Skeletal muscle satellite cell (primary cell): ENCODE data around the gene COL25A1.

Experiments
- H3K27me3 ChIP-seq: 2 replicates; pipeline ENCODE4 v1.7.0; 2013; ENCODE audit warnings: low read length; ENCODE audit not compliant: control insufficient read depth, insufficient read depth
- H3K36me3 ChIP-seq: 2 replicates; pipeline ENCODE4 v1.7.0; 2013; ENCODE audit warnings: mild to moderate bottlenecking, control low read depth, low read length; ENCODE audit not compliant: insufficient read depth
- H3K4me1 ChIP-seq: 2 replicates; pipeline ENCODE4 v1.7.0; 2013; ENCODE audit warnings: low read length; ENCODE audit not compliant: control insufficient read depth, insufficient read depth
- H3K4me2 ChIP-seq: 2 replicates; pipeline ENCODE4 v1.7.0; 2013; ENCODE audit warnings: mild to moderate bottlenecking, low read length
- H3K4me3 ChIP-seq: 2 replicates; pipeline ENCODE4 v1.7.0; 2013; ENCODE audit warnings: low read length
- H3K9ac ChIP-seq: 2 replicates; pipeline ENCODE4 v1.7.0; 2013; ENCODE audit warnings: mild to moderate bottlenecking, low read depth, low read length, moderate library complexity
- H3K9me3 ChIP-seq: replicated peaks from 2 replicates; pipeline ENCODE4 v1.7.0; 2013; ENCODE audit warnings: mild to moderate bottlenecking, control low read depth, low read length

Gene COL25A1

GRCh38 chr4:108965472-108966076 is 336.9 kb downstream of the COL25A1 start:
- H3K27me3 ChIP-seq = no peaks in the 10 kb centered on the region
- no peak overlapping the region for H3K4me2 ChIP-seq
- no peak overlapping the region for H3K4me3 ChIP-seq
- no peak overlapping the region for H3K9ac ChIP-seq
- H3K36me3 ChIP-seq = no peaks in the 10 kb centered on the region
- H3K9me3 ChIP-seq = no peaks in the 10 kb centered on the region
- no peaks in the 10 kb centered on the region for H3K4me1 ChIP-seq

GRCh38 chr4:108965016-108965415 is 337.4 kb downstream of the COL25A1 start:
- H3K4me2 ChIP-seq = no peak overlapping the region
- peaks cover 1% of the 10 kb centered on the region for H3K4me1 ChIP-seq

GRCh38 chr4:108963910-108964309 is 338.5 kb downstream of the COL25A1 start:
- Histone ChIP-seq H3K27me3 (no peaks in the 10 kb centered on the region), H3K36me3 (no peaks in the 10 kb centered on the region), H3K4me2 (no peak overlapping the region), H3K9ac (no peak overlapping the region), H3K4me3 (no peak overlapping the region), H3K4me1 (peaks cover 10% of the 10 kb centered on the region), H3K9me3 (no peaks in the 10 kb centered on the region)

More at GRCh38 chr4:108965016-108965415, 337.4 kb downstream of the COL25A1 start:
- no peaks in the 10 kb centered on the region for H3K36me3 ChIP-seq
- no peak overlapping the region for H3K9ac ChIP-seq
- H3K27me3 ChIP-seq = no peaks in the 10 kb centered on the region
- H3K4me3 ChIP-seq = no peak overlapping the region
- no peaks in the 10 kb centered on the region for H3K9me3 ChIP-seq

- Histone ChIP-seq H3K9me3 (no peaks in the 10 kb centered on the region), H3K4me3 (no peak overlapping the region), H3K4me2 (no peak overlapping the region), H3K9ac (no peak overlapping the region), H3K27me3 (no peaks in the 10 kb centered on the region), H3K4me1 (peaks cover 10% of the 10 kb centered on the region), H3K36me3 (no peaks in the 10 kb centered on the region)
Observed at GRCh38 chr4:108959491-108959890, 343.0 kb downstream of the COL25A1 start.

GRCh38 chr4:108954880-108955279 is 347.6 kb downstream of the COL25A1 start:
- Histone ChIP-seq H3K4me2 (no peak overlapping the region), H3K36me3 (no peaks in the 10 kb centered on the region), H3K4me3 (no peak overlapping the region), H3K9ac (no peak overlapping the region), H3K9me3 (no peaks in the 10 kb centered on the region), H3K4me1 (peaks cover 12% of the 10 kb centered on the region), H3K27me3 (no peaks in the 10 kb centered on the region)

GRCh38 chr4:108953941-108954340 is 348.5 kb downstream of the COL25A1 start:
- no peak overlapping the region for H3K4me2 ChIP-seq
- no peaks in the 10 kb centered on the region for H3K36me3 ChIP-seq
- H3K27me3 ChIP-seq = no peaks in the 10 kb centered on the region
- H3K4me3 ChIP-seq = no peak overlapping the region
- no peaks in the 10 kb centered on the region for H3K9me3 ChIP-seq
- H3K4me1 ChIP-seq = peaks cover 5% of the 10 kb centered on the region
- H3K9ac ChIP-seq = no peak overlapping the region

- H3K9ac ChIP-seq = no peak overlapping the region
- H3K9me3 ChIP-seq = no peaks in the 10 kb centered on the region
- no peak overlapping the region for H3K4me2 ChIP-seq
- H3K4me1 ChIP-seq = peaks cover 4% of the 10 kb centered on the region
- no peak overlapping the region for H3K4me3 ChIP-seq
- H3K36me3 ChIP-seq = no peaks in the 10 kb centered on the region
- H3K27me3 ChIP-seq = no peaks in the 10 kb centered on the region
Observed at GRCh38 chr4:108950158-108950915, 352.1 kb downstream of the COL25A1 start.

GRCh38 chr4:108947526-108947925 is 354.9 kb downstream of the COL25A1 start:
- H3K4me2 ChIP-seq = no peak overlapping the region
- H3K27me3 ChIP-seq = no peaks in the 10 kb centered on the region
- no peak overlapping the region for H3K4me3 ChIP-seq
- no peaks in the 10 kb centered on the region for H3K36me3 ChIP-seq
- no peak overlapping the region for H3K9ac ChIP-seq
- peaks cover 4% of the 10 kb centered on the region for H3K4me1 ChIP-seq
- H3K9me3 ChIP-seq = no peaks in the 10 kb centered on the region

GRCh38 chr4:108946237-108946636 is 356.2 kb downstream of the COL25A1 start:
- peaks cover 4% of the 10 kb centered on the region for H3K4me1 ChIP-seq
- no peak overlapping the region for H3K9ac ChIP-seq
- no peaks in the 10 kb centered on the region for H3K9me3 ChIP-seq
- no peak overlapping the region for H3K4me3 ChIP-seq
- no peaks in the 10 kb centered on the region for H3K36me3 ChIP-seq
- no peaks in the 10 kb centered on the region for H3K27me3 ChIP-seq
- no peak overlapping the region for H3K4me2 ChIP-seq

- H3K27me3 ChIP-seq = no peaks in the 10 kb centered on the region
- no peak overlapping the region for H3K4me2 ChIP-seq
- H3K36me3 ChIP-seq = no peaks in the 10 kb centered on the region
- H3K4me3 ChIP-seq = no peak overlapping the region
- no peaks in the 10 kb centered on the region for H3K4me1 ChIP-seq
- H3K9me3 ChIP-seq = no peaks in the 10 kb centered on the region
- H3K9ac ChIP-seq = no peak overlapping the region
Observed at GRCh38 chr4:108943976-108944591, 358.4 kb downstream of the COL25A1 start.

GRCh38 chr4:108943371-108943770 is 359.1 kb downstream of the COL25A1 start:
- H3K36me3 ChIP-seq = no peaks in the 10 kb centered on the region
- no peaks in the 10 kb centered on the region for H3K27me3 ChIP-seq
- H3K4me2 ChIP-seq = no peak overlapping the region
- no peak overlapping the region for H3K9ac ChIP-seq
- no peak overlapping the region for H3K4me3 ChIP-seq
- H3K9me3 ChIP-seq = no peaks in the 10 kb centered on the region
- H3K4me1 ChIP-seq = no peaks in the 10 kb centered on the region
